PC-9 (cell line): Measurements from ENCODE around the gene FKBP1B. TPM values are rescaled to one million over a fixed set of nuclear protein-coding genes. Genes with fewer than 3 reads are reported as not detected.
A peak's percentile ranks its signal among the peaks of the same experiment; 100 is the strongest.

Experiments
- BruUV-seq: library from RNA; stranded (reverse); fragments of 400-500 nt; replicated peaks from 2 replicates; lab custom pipeline; 2021; lab: Mats Ljungman, UMichigan
- CTCF ChIA-PET: fragments of 300-600 bp; sonication (Branson Sonifier 250); formaldehyde crosslinking; loops from one replicate; lab custom pipeline; 2022; ENCODE audit warnings: antibody characterized with exemption; lab: Charles Lee
- POLR2A ChIA-PET: fragments of 300-600 bp; sonication (Branson Sonifier 250); formaldehyde crosslinking; loops from one replicate; lab custom pipeline; 2022; ENCODE audit warnings: antibody characterized with exemption; ENCODE audit not compliant: unreplicated experiment; lab: Charles Lee
- DNase-seq, 2 experiments: peaks; one replicate each; pipeline versions ENCODE4 v3.0.0 to v3.0.0-alpha.2; 2015 to 2022; ENCODE audit warnings: mixed read lengths in 1 of 2
- H2AFZ ChIP-seq: fragments of 200-600 bp; sonication (generic); 2 replicates; pipeline ENCODE4 v1.8.1; 2017; ENCODE audit warnings: antibody characterized with exemption
- H3F3A ChIP-seq: fragments of 200-600 bp; sonication (generic); 2 replicates; pipeline ENCODE4 v1.8.1; 2017; ENCODE audit warnings: antibody characterized with exemption, mild to moderate bottlenecking, low read depth; ENCODE audit not compliant: insufficient read depth
- H3K27ac ChIP-seq: fragments of 200-600 bp; sonication (generic); 2 replicates; pipeline ENCODE4 v1.6.1; 2016; ENCODE audit warnings: mixed run types
- H3K27me3 ChIP-seq: fragments of 200-600 bp; sonication (generic); 2 replicates; pipeline ENCODE4 v1.6.1; 2016; ENCODE audit warnings: low read depth, mixed run types; ENCODE audit not compliant: insufficient read depth
- H3K36me3 ChIP-seq: fragments of 200-600 bp; sonication (generic); 2 replicates; pipeline ENCODE4 v1.6.1; 2016; ENCODE audit warnings: low read depth, mixed run types
- H3K4me1 ChIP-seq: fragments of 200-600 bp; sonication (generic); replicated peaks from 2 replicates; pipeline ENCODE4 v1.6.1; 2016; ENCODE audit warnings: mixed run types; ENCODE audit not compliant: insufficient read depth
- H3K4me2 ChIP-seq: fragments of 200-600 bp; sonication (generic); 2 replicates; pipeline ENCODE4 v1.6.1; 2017; ENCODE audit warnings: mixed run types
- H3K4me3 ChIP-seq: fragments of 200-600 bp; sonication (generic); 2 replicates; pipeline ENCODE4 v1.6.1; 2016; ENCODE audit warnings: mixed run types
- H3K79me2 ChIP-seq: fragments of 200-600 bp; sonication (generic); 2 replicates; pipeline ENCODE4 v1.6.1; 2017; ENCODE audit warnings: low read depth, mixed run types
- H3K9me2 ChIP-seq: fragments of 200-600 bp; sonication (generic); 2 replicates; pipeline ENCODE4 v1.8.1; 2017; ENCODE audit warnings: mild to moderate bottlenecking; ENCODE audit not compliant: insufficient read depth
- H3K9me3 ChIP-seq: fragments of 200-600 bp; sonication (generic); 2 replicates; pipeline ENCODE4 v1.8.1; 2016; ENCODE audit warnings: low read depth; ENCODE audit not compliant: insufficient read depth
- H4K20me1 ChIP-seq: fragments of 200-600 bp; sonication (generic); 2 replicates; pipeline ENCODE4 v1.8.1; 2017; ENCODE audit not compliant: insufficient read depth
- EZH2 ChIP-seq: fragments of 200-600 bp; sonication (generic); IDR thresholded peaks from 2 replicates; pipeline ENCODE4 v1.8.0; 2017; ENCODE audit warnings: antibody characterized with exemption, low read depth
- intact Hi-C: fragments of 100-400 bp; cut with micrococcal nuclease; formaldehyde crosslinking; loops from one replicate; pipeline ENCODE4 v1.10.0; 2022; ENCODE audit not compliant: unreplicated experiment
- total RNA-seq: library from RNA; stranded (reverse); gene quantifications from 2 replicates; pipeline ENCODE4 v1.2.3, GENCODE V29; 2021
- TF ChIP-seq, protein P1 (sequence below): fragments of 200-600 bp; sonication (generic); conservative IDR thresholded peaks from 2 replicates; pipeline ENCODE4 v1.6.1; 2017; ENCODE audit warnings: mixed run types, antibody characterized with exemption, mild to moderate bottlenecking, moderate library complexity

FKBP1B gene
- total RNA-seq, 1 experiment from 2014 or later = 4.5 TPM

DNA sequence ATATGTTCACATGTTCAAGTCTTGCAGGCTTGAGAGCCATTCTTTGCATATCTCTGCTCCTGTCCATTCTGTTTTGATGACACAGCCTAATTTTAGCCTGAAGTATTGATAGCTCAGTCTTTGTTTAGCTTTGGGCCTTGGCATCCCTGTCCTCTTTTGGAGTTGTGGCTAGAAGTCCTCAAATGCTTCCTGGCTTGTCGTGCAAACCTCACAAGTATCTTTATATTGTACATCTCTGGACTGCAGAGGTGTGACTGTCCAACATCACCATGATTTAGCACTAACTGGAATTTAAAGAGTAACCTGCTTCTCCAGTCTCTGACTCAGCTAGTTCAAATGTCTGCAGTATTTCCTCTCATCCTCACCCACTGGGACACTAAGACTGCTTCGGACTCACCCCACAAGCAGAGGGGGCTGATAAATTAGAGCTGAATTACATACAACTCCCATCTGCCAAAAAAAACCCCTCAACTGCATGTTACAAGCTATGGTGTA, 61.9 kb downstream of the FKBP1B start:
- POLR2A ChIA-PET = interaction anchor here (0.5 to 1.8 kb wide), 7 partner anchors 11 to 115 kb away, joined by 4 to 60 read pairs (median 9); partner anchors contain the start of genes PFN4, SF3B6 and TP53I3
- Histone ChIP-seq H3K4me2 (peak overlapping the region; percentile 64), H2AFZ (peak overlapping the region; percentile 59; the same call in 1 of the 2 replicates), H3K4me3 (no peak overlapping the region), H3K4me1 (peaks cover 45% of the 10 kb centered on the region), H3K36me3 (no peaks in the 10 kb centered on the region), H3K27me3 (no peaks in the 10 kb centered on the region), H3K27ac (peak overlapping the region; percentile 92), H4K20me1 (no peaks in the 10 kb centered on the region), H3K79me2 (no peaks in the 10 kb centered on the region), H3K9me2 (no peaks in the 10 kb centered on the region), H3K9me3 (peaks cover 31% of the 10 kb centered on the region), H3F3A (peaks cover 30% of the 10 kb centered on the region)
- TF ChIP-seq EZH2 = no peak
- TF ChIP-seq, protein P1, sequence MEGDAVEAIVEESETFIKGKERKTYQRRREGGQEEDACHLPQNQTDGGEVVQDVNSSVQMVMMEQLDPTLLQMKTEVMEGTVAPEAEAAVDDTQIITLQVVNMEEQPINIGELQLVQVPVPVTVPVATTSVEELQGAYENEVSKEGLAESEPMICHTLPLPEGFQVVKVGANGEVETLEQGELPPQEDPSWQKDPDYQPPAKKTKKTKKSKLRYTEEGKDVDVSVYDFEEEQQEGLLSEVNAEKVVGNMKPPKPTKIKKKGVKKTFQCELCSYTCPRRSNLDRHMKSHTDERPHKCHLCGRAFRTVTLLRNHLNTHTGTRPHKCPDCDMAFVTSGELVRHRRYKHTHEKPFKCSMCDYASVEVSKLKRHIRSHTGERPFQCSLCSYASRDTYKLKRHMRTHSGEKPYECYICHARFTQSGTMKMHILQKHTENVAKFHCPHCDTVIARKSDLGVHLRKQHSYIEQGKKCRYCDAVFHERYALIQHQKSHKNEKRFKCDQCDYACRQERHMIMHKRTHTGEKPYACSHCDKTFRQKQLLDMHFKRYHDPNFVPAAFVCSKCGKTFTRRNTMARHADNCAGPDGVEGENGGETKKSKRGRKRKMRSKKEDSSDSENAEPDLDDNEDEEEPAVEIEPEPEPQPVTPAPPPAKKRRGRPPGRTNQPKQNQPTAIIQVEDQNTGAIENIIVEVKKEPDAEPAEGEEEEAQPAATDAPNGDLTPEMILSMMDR = no peak
- CTCF ChIA-PET = interaction anchor here (0.6 to 0.9 kb wide), 3 partner anchors 27 to 184 kb away, joined by 3 to 6 read pairs (median 5); partner anchors contain the start of gene TP53I3
- intact Hi-C loops = loop anchor here (1.0 kb wide), 1 partner anchor 35 kb away; the partner anchor contains the start of gene SF3B6
- DNase-seq = peak; percentile 49 to 87
- no TSS peak for BruUV-seq

Other genes starting within 250 kb of the FKBP1B start
- 12.6 and 12.8 TPM in 2 replicates for gene ATAD2B, start 122.6 kb upstream of the FKBP1B start, total RNA-seq
- gene UBXN2A, start 109.3 kb upstream of the FKBP1B start, total RNA-seq = 16.9 and 17.6 TPM in 2 replicates
- gene MFSD2B, start 39.7 kb upstream of the FKBP1B start, total RNA-seq = 0.78 and 1.1 TPM in 2 replicates
- 7.9 and 13.5 TPM in 2 replicates for gene WDCP, start 2.4 kb upstream of the FKBP1B start, total RNA-seq
- 106 and 123 TPM in 2 replicates for gene SF3B6, start 26.6 kb downstream of the FKBP1B start, total RNA-seq
- gene TP53I3, start 35.1 kb downstream of the FKBP1B start, total RNA-seq = 21.4 and 22.9 TPM in 2 replicates
- gene PFN4, start 73.6 kb downstream of the FKBP1B start, total RNA-seq = 1.2 and 2.6 TPM in 2 replicates
- 16.8 and 20.7 TPM in 2 replicates for gene FAM228B, start 73.7 kb downstream of the FKBP1B start, total RNA-seq
- gene FAM228A, start 125.3 kb downstream of the FKBP1B start, total RNA-seq = not detected in 2 replicates